ENCODE data around the gene RUNX1.

- TF ChIP-seq, protein P1, sequence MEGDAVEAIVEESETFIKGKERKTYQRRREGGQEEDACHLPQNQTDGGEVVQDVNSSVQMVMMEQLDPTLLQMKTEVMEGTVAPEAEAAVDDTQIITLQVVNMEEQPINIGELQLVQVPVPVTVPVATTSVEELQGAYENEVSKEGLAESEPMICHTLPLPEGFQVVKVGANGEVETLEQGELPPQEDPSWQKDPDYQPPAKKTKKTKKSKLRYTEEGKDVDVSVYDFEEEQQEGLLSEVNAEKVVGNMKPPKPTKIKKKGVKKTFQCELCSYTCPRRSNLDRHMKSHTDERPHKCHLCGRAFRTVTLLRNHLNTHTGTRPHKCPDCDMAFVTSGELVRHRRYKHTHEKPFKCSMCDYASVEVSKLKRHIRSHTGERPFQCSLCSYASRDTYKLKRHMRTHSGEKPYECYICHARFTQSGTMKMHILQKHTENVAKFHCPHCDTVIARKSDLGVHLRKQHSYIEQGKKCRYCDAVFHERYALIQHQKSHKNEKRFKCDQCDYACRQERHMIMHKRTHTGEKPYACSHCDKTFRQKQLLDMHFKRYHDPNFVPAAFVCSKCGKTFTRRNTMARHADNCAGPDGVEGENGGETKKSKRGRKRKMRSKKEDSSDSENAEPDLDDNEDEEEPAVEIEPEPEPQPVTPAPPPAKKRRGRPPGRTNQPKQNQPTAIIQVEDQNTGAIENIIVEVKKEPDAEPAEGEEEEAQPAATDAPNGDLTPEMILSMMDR (IDR thresholded peaks at IDR 0.05): no peak
- TF ChIP-seq EZH2 (IDR thresholded peaks at IDR 0.05; ENCODE audit: borderline replicate concordance, insufficient read depth, low read depth, low read length, poor library complexity, severe bottlenecking): no peak
These were observed 181.3 kb downstream of the RUNX1 start for GRCh38 chr21:34867785-34868184.

All from B cell (primary cell).